KG1 (cell line): ENCODE data around the gene DKK1.

Source experiments
- DNase-seq: peaks from one replicate; lab custom pipeline; 2025; lab: John Stamatoyannopoulos, UW

DKK1 gene

GRCh38 chr10:52313933-52314821, at the start of gene DKK1:
Gene DKK1, plus strand, starts transcription at chr10:52314281. Its CDS starts 154 bp downstream, at chr10:52314435.
- no peak for DNase-seq

- no peak for DNase-seq
Observed at GRCh38 chr10:52265131-52265926, 48.8 kb upstream of the DKK1 start.

GRCh38 chr10:52266858-52267257, 47.2 kb upstream of the DKK1 start:
- DNase-seq: no peak

GRCh38 chr10:52268790-52269189, 45.3 kb upstream of the DKK1 start:
- no peak for DNase-seq

GRCh38 chr10:52269233-52269632, 44.8 kb upstream of the DKK1 start:
- DNase-seq: no peak

GRCh38 chr10:52276163-52276562, 37.9 kb upstream of the DKK1 start:
- DNase-seq: no peak

GRCh38 chr10:52276986-52277385, 37.1 kb upstream of the DKK1 start:
- no peak for DNase-seq

- no peak for DNase-seq
Observed at GRCh38 chr10:52279546-52279945, 34.5 kb upstream of the DKK1 start.

GRCh38 chr10:52280051-52280450, 34.0 kb upstream of the DKK1 start:
- no peak for DNase-seq

- no peak for DNase-seq
Observed at GRCh38 chr10:52283174-52283573, 30.9 kb upstream of the DKK1 start.

GRCh38 chr10:52284416-52285013, 29.6 kb upstream of the DKK1 start:
- DNase-seq: no peak

GRCh38 chr10:52287866-52288265, 26.2 kb upstream of the DKK1 start:
- no peak for DNase-seq

GRCh38 chr10:52297747-52298146, 16.3 kb upstream of the DKK1 start:
- DNase-seq: no peak

- DNase-seq: no peak
Observed at GRCh38 chr10:52300599-52301277, 13.3 kb upstream of the DKK1 start.

GRCh38 chr10:52308251-52309031, 5.6 kb upstream of the DKK1 start:
- DNase-seq: no peak

- no peak for DNase-seq
Observed at GRCh38 chr10:52312942-52313255, 1.2 kb upstream of the DKK1 start.

GRCh38 chr10:52313256-52313932, 687 bp upstream of the DKK1 start:
- DNase-seq: no peak

GRCh38 chr10:52314822-52315552, 906 bp downstream of the DKK1 start:
- DNase-seq: no peak

- no peak for DNase-seq
Observed at GRCh38 chr10:52316001-52316400, 1.9 kb downstream of the DKK1 start.

- no peak for DNase-seq
Observed at GRCh38 chr10:52316500-52316899, 2.4 kb downstream of the DKK1 start.
